Lower leg skin (tissue), 3 donors: ENCODE data around the gene TLE2.

Source experiments
- CTCF ChIP-seq, 3 donors: fragments of 450-650 bp; IDR thresholded peaks; one replicate each; pipeline ENCODE4 v1.5.1; 2016; ENCODE audit warnings: antibody characterized with exemption in 3 of 3, mild to moderate bottlenecking in 3 of 3, moderate library complexity in 2 of 3
- POLR2A ChIP-seq, 2 donors: fragments of 450-650 bp; IDR thresholded peaks; one replicate each; pipeline ENCODE4 v1.6.1; 2016 to 2017; ENCODE audit warnings: antibody characterized with exemption in 2 of 2, mild to moderate bottlenecking in 1 of 2, moderate library complexity in 1 of 2

GRCh38 chr19:3027292-3027691 is 1.8 kb downstream of the TLE2 start:
- TF ChIP-seq CTCF (IDR thresholded peaks at IDR 0.05) (no peak), POLR2A (IDR thresholded peaks at IDR 0.05) (no peak)
